LNCaP clone FGC (cell line): ENCODE data around the gene UPF2.

ENCODE experiments used
- DNase-seq: peaks from one replicate; pipeline ENCODE4 v3.0.0-alpha.2; 2011; ENCODE audit warnings: low read depth
- H3K4me3 ChIP-seq: 2 replicates; pipeline ENCODE4 v1.5.1; 2011; ENCODE audit warnings: mild to moderate bottlenecking, low read depth, low read length, control low read depth
- TF ChIP-seq, protein P1 (sequence below): IDR thresholded peaks from 2 replicates; pipeline ENCODE4 v1.5.1; 2012; ENCODE audit warnings: mild to moderate bottlenecking; ENCODE audit not compliant: control insufficient read depth, insufficient read depth; ENCODE audit errors: extremely low read depth

The UPF2 gene

DNA sequence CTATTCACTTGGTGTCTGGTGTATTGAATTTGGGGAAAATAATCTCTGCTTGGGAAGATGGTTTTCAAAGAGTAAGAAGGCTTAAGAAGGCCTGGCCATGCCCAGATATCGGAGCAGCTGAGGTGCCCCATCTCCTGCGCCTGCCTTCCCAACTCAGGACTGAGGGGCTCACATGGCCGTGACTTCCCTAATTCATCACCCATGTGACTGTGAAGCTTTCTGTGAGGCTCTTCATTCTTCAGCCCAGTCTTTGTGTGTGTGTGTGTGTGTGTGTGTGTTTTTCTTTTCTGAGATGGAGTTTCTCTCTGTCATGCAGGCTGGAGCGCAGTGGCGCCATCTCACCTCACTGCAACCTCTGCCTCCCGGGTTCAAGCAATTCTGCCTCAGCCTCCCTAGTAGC is 166.3 kb downstream of the UPF2 start:
- TF ChIP-seq, protein P1, sequence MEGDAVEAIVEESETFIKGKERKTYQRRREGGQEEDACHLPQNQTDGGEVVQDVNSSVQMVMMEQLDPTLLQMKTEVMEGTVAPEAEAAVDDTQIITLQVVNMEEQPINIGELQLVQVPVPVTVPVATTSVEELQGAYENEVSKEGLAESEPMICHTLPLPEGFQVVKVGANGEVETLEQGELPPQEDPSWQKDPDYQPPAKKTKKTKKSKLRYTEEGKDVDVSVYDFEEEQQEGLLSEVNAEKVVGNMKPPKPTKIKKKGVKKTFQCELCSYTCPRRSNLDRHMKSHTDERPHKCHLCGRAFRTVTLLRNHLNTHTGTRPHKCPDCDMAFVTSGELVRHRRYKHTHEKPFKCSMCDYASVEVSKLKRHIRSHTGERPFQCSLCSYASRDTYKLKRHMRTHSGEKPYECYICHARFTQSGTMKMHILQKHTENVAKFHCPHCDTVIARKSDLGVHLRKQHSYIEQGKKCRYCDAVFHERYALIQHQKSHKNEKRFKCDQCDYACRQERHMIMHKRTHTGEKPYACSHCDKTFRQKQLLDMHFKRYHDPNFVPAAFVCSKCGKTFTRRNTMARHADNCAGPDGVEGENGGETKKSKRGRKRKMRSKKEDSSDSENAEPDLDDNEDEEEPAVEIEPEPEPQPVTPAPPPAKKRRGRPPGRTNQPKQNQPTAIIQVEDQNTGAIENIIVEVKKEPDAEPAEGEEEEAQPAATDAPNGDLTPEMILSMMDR, result no peak
- no peak for DNase-seq
- no peak overlapping the region for H3K4me3 ChIP-seq

DNA sequence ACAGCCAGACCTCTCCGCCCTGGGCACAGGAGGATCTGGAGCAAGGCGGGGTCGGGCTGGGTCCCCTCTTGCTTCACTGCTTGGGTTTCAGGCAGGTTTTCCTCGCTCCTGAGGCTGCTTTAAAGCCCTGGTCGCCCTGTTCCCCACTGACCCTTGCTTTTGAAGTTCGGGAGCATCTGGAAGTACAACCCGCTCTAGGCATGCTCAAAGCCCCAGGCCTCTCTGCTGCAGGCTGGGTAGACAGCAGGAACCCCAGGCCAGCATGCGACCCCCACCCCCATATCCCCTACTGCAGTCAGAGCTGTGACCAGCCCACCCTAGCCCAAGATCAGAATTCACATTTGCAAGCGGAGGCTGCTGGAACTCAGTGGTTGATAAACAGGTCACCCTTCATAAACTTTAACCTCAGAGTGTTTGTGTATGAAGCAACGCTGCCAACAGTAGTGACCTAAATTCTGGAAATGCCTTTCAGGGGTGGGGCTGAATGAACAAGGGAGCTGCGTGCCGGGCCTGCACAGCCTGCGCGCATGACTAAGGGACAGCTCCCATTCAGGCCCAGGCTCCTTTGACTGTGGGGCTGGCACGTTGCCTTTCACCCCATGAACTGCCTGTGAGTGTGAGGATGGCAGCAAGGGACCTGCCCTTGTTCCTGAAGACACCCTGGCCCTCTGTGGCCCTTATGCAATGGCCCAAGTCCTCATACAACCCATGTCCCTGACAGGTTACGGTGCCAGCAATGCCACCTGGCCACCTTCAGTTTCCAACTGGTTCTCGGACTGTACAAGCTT is 166.9 kb downstream of the UPF2 start:
- peak; percentile 77 for DNase-seq
- TF ChIP-seq, protein P1, result no peak
- no peak overlapping the region for H3K4me3 ChIP-seq

DNA sequence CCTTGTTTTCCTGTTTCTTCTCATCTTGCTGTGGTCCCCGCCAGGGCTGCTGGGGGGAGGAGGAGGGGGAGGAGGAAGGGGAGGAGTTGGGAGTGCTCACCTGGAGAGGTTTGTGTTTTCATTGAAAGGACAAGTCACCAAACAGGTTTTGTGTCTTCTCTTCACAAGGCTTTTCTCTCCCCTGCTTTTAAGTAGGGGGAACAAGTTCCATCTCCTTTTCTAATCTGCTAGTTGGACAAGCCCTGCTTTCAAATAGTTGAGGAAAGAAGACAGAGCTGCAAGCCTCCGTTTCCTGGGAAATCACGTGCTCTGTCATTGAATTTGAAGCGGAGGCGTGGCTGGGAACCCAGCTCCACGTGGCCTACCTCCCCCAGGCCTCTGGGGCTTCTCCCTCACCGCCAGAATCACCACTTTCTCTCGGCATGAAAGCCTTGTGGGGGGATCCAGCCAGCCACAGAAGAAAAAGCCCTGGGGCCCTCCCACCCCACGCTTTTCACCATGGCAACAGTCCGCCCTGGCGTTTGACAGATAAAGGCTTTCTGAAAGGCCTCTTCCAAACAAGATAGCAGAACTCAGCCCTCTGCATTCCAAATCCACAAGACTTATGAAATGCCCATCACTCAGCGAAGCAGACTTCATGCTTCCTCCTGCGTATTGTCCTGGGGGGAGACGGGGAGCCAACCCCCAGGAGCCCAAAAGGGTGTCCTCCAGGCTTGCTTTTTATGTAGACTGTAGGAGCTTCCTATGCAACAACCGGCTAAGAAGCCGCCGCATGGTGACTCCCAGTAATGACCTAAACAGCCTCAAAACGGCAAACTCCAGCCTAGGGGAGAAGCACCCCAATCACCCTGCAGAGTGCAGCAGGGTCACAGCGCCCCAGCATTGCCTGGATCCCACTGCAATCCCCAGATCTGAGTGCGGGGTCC is 167.8 kb downstream of the UPF2 start:
- TF ChIP-seq, protein P1, result no peak
- peak; percentile 77 for DNase-seq
- no peak overlapping the region; the same call in 1 of the 2 replicates for H3K4me3 ChIP-seq

DNA sequence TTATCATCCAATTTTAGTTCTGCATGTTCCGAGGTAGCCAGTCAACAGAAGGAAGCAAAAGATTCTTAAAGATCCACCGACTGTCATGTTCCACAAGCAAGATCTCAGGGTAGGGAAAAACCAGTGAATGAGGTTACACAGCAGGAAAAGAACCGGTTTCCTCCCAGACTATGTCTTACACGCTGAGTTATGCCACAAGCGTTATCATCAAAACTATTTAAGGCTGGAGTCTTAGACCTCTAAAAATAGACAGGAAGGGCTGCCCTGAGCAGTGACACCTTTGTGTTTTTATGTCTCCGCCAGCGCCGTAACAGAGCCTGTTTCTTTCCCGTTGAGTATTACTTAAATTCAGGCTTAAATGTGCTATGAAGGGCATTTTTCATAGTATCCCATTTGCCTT is 171.1 kb downstream of the UPF2 start:
- TF ChIP-seq, protein P1, result no peak
- no peak for DNase-seq
- H3K4me3 ChIP-seq, result no peak overlapping the region

DNA sequence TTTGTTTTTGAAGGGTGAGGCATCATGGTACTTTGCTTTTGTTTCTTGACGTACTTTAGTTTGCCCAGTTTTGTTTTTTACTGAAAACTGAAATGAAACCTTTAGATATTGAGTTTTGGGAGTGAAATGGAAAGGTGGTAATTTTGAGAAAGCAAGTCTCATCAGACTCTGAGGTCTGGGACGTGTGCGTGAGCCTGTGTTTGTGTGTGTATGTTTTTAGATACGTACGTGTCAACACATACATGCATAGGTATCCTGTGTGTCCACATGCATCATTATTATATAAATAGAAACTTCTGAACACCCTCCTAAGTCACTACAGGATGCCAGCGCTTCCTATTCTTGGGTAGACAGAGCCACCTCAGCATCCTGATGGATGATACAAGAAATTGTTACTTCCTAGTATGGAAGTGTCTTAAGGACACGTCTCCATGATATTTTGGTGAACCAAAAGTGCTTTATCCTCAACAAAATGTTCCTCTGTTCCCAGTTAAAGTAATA is 171.7 kb downstream of the UPF2 start:
- TF ChIP-seq, protein P1, result no peak
- H3K4me3 ChIP-seq, result no peak overlapping the region
- DNase-seq, result no peak

DNA sequence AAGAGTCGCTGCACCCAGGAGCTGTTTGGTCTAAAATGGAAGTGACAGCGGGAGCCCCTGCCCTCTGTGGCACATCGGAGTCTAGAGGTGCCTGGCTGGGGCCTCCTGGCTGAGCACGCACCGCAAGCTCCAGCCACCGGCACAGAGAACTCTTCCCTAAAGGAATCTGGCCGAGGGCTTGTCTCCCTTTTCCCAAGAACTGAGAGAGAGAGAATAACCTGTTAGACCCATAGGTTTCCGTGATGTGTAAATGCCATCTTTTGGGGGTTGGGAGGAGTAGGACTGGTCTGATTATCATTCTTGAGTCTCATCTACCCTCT is 172.2 kb downstream of the UPF2 start:
- no peak for DNase-seq
- TF ChIP-seq, protein P1, result no peak
- no peak overlapping the region for H3K4me3 ChIP-seq
